SK-N-SH (cell line): ENCODE measurements around the gene RPL28. TPM values are rescaled to one million over a fixed set of nuclear protein-coding genes. Genes with fewer than 3 reads are reported as not detected.
A peak's percentile ranks its signal among the peaks of the same experiment; 100 is the strongest.

ENCODE experiments used
- CTCF ChIA-PET: fragments of 300-600, 350-600 bp; formaldehyde crosslinking; extraction: SDS; loops from one replicate; lab custom pipeline; 2021; lab: Yijun Ruan, JAX
- POLR2A ChIA-PET: fragments of 350-600 bp; sonication (Branson Sonifier 250); formaldehyde crosslinking; extraction: SDS; loops from one replicate; lab custom pipeline; 2020; ENCODE audit warnings: antibody characterized with exemption, inconsistent platforms; lab: Yijun Ruan, JAX
- DNase-seq: peaks from one replicate; pipeline ENCODE4 v3.0.0; 2012
- H2AFZ ChIP-seq: fragments of 200-600 bp; sonication (generic); 2 replicates; pipeline ENCODE4 v1.8.1; 2016; ENCODE audit warnings: antibody characterized with exemption, mild to moderate bottlenecking, low read depth
- H3F3A ChIP-seq: fragments of 200-600 bp; sonication (generic); replicated peaks from 2 replicates; pipeline ENCODE3; 2016; ENCODE audit warnings: antibody characterized with exemption, mild to moderate bottlenecking; ENCODE audit not compliant: insufficient read depth
- H3K27ac ChIP-seq, 2 experiments: fragments of 200-500 bp in 1 of 2; fragments of 200-600 bp in 1 of 2; sonication (Bioruptor generic) in 1 of 2; sonication (generic), shearing (Covaris generic) in 1 of 2; 2 replicates each; pipeline versions ENCODE4 v1.5.1 to v1.6.1; 2014 to 2016; ENCODE audit warnings: low read depth in 2 of 2, inconsistent platforms in 1 of 2, low read length in 1 of 2, mild to moderate bottlenecking in 1 of 2, mixed read lengths in 1 of 2
- H3K27me3 ChIP-seq: fragments of 200-600 bp; sonication (generic), shearing (Covaris generic); 2 replicates; pipeline ENCODE4 v1.6.1; 2016; ENCODE audit warnings: mixed run types; ENCODE audit not compliant: insufficient read depth
- H3K36me3 ChIP-seq, 2 experiments: fragments of 200-500 bp in 1 of 2; fragments of 200-600 bp in 1 of 2; sonication (Bioruptor generic) in 1 of 2; sonication (generic) in 1 of 2; replicated peaks in 1 of 2; 2 replicates each; pipeline versions ENCODE3 to v1.5.1; 2014 to 2016; ENCODE audit warnings: low read length in 1 of 2, mild to moderate bottlenecking in 1 of 2; ENCODE audit not compliant: insufficient read depth in 2 of 2, control insufficient read depth in 1 of 2
- H3K4me1 ChIP-seq, 2 experiments: fragments of 200-500 bp in 1 of 2; fragments of 200-600 bp in 1 of 2; sonication (Bioruptor generic) in 1 of 2; sonication (generic), shearing (Covaris generic) in 1 of 2; 2 replicates each; pipeline versions ENCODE4 v1.5.1 to v1.6.1; 2014 to 2016; ENCODE audit warnings: low read depth in 1 of 2, low read length in 1 of 2, mixed run types in 1 of 2; ENCODE audit not compliant: insufficient read depth in 2 of 2, control insufficient read depth in 1 of 2
- H3K4me2 ChIP-seq: fragments of 200-600 bp; sonication (generic), shearing (Covaris generic); 2 replicates; pipeline ENCODE4 v1.6.1; 2017; ENCODE audit warnings: mixed run types
- H3K4me3 ChIP-seq, 2 experiments: fragments of 200-500 bp in 1 of 2; fragments of 200-600 bp in 1 of 2; sonication (Bioruptor generic) in 1 of 2; sonication (generic), shearing (Covaris generic) in 1 of 2; 2 replicates each; pipeline versions ENCODE4 v1.5.1 to v1.8.1; 2014 to 2016; ENCODE audit warnings: low read depth in 2 of 2, inconsistent platforms in 1 of 2, low read length in 1 of 2, mild to moderate bottlenecking in 1 of 2, mixed read lengths in 1 of 2, moderate library complexity in 1 of 2
- H3K79me2 ChIP-seq: fragments of 200-600 bp; sonication (generic); 2 replicates; pipeline ENCODE4 v1.8.1; 2017; ENCODE audit warnings: mild to moderate bottlenecking; ENCODE audit not compliant: insufficient read depth
- H3K9ac ChIP-seq: fragments of 200-600 bp; sonication (generic); 2 replicates; pipeline ENCODE4 v1.6.1; 2017; ENCODE audit warnings: mixed run types
- H3K9me2 ChIP-seq: fragments of 200-600 bp; sonication (generic); 2 replicates; pipeline ENCODE4 v1.6.1; 2017; ENCODE audit warnings: mixed run types
- H3K9me3 ChIP-seq: fragments of 200-600 bp; sonication (generic); 2 replicates; pipeline ENCODE4 v1.6.1; 2017; ENCODE audit warnings: mixed run types, mild to moderate bottlenecking, moderate library complexity
- H4K20me1 ChIP-seq: fragments of 200-600 bp; sonication (generic); 2 replicates; pipeline ENCODE4 v1.6.1; 2017; ENCODE audit warnings: mild to moderate bottlenecking, mixed run types; ENCODE audit not compliant: insufficient read depth
- CHD2 ChIP-seq: fragments of 150-350 bp; IDR thresholded peaks from 2 replicates; pipeline ENCODE4 v1.6.1; 2018; ENCODE audit warnings: low read length; ENCODE audit not compliant: partially characterized antibody
- EP300 ChIP-seq, 2 experiments: IDR thresholded peaks; 2 replicates each; pipeline versions ENCODE4 v1.4.0 to v1.6.1; 2012; ENCODE audit warnings: borderline replicate concordance in 1 of 2, low read depth in 1 of 2, low read length in 1 of 2
- EZH2phosphoT487 ChIP-seq: fragments of 200-600 bp; sonication (generic); IDR thresholded peaks from 2 replicates; pipeline ENCODE4 v1.6.1; 2017; ENCODE audit warnings: low read depth, mixed run types, mild to moderate bottlenecking, antibody characterized with exemption, moderate library complexity, borderline replicate concordance
- FOSL2 ChIP-seq: IDR thresholded peaks from 2 replicates; pipeline ENCODE4 v1.4.0; 2012; ENCODE audit warnings: low read depth, mild to moderate bottlenecking, moderate library complexity, borderline replicate concordance
- FOXM1 ChIP-seq: IDR thresholded peaks from 2 replicates; pipeline ENCODE4 v1.4.0; 2012; ENCODE audit warnings: low read depth, mild to moderate bottlenecking
- GABPA ChIP-seq: IDR thresholded peaks from 2 replicates; pipeline ENCODE4 v1.4.0; 2012; ENCODE audit warnings: low read depth, mild to moderate bottlenecking
- GATA2 ChIP-seq: sonication (generic); formaldehyde crosslinking; IDR thresholded peaks from 2 replicates; pipeline ENCODE4 v1.5.0; 2020; ENCODE audit warnings: mild to moderate bottlenecking, missing genetic modification reagents
- IRF3 ChIP-seq: fragments of 150-350 bp; IDR thresholded peaks from 2 replicates; pipeline ENCODE4 v1.6.1; 2016; ENCODE audit warnings: mild to moderate bottlenecking, low read depth, low read length
- JUND ChIP-seq: IDR thresholded peaks from 2 replicates; pipeline ENCODE4 v1.4.0; 2012
- NFIC ChIP-seq: IDR thresholded peaks from 2 replicates; pipeline ENCODE4 v1.4.0; 2012; ENCODE audit warnings: borderline replicate concordance
- SIN3A ChIP-seq: IDR thresholded peaks from 2 replicates; pipeline ENCODE4 v1.6.1; 2012; ENCODE audit warnings: low read depth, mild to moderate bottlenecking, low read length, moderate library complexity, borderline replicate concordance
- SMC3 ChIP-seq: IDR thresholded peaks from 2 replicates; pipeline ENCODE4 v1.6.1; 2012; ENCODE audit warnings: low read depth, low read length, improper control_type of control experiment
- TCF12 ChIP-seq: IDR thresholded peaks from 2 replicates; pipeline ENCODE4 v1.4.0; 2012
- TEAD4 ChIP-seq: IDR thresholded peaks from 2 replicates; pipeline ENCODE4 v1.4.0; 2012; ENCODE audit warnings: mild to moderate bottlenecking, borderline replicate concordance; ENCODE audit not compliant: insufficient read depth
- YY1 ChIP-seq: IDR thresholded peaks from 2 replicates; pipeline ENCODE4 v1.4.0; 2012; ENCODE audit warnings: low read depth, mild to moderate bottlenecking
- WGBS: methylation state at CpG from one replicate; pipeline ENCODE4 v1.1.6; 2017; ENCODE audit warnings: low lambda C conversion rate; 5-methylcytosine and 5-hydroxymethylcytosine counted together
- polyA plus RNA-seq, 3 experiments: library from polyadenylated mRNA; depleted of rRNA; stranded (reverse); fragments of >200 nt; gene quantifications; 2 replicates each; pipeline ENCODE4 v1.2.3, GENCODE V29; 2012
- TF ChIP-seq, protein P1 (sequence below): IDR thresholded peaks from 2 replicates; pipeline ENCODE4 v1.4.0; 2012; ENCODE audit warnings: low read depth, borderline replicate concordance

Gene RPL28
- polyA plus RNA-seq, 1 of the 3 experiments (the other 2 are of a cell fraction): 2,368 TPM

GRCh38 chr19:55387736-55388497, 2.2 kb downstream of the RPL28 start:
- WGBS: 62% methylated on average over 14 of the region's 24 CpGs

DNA sequence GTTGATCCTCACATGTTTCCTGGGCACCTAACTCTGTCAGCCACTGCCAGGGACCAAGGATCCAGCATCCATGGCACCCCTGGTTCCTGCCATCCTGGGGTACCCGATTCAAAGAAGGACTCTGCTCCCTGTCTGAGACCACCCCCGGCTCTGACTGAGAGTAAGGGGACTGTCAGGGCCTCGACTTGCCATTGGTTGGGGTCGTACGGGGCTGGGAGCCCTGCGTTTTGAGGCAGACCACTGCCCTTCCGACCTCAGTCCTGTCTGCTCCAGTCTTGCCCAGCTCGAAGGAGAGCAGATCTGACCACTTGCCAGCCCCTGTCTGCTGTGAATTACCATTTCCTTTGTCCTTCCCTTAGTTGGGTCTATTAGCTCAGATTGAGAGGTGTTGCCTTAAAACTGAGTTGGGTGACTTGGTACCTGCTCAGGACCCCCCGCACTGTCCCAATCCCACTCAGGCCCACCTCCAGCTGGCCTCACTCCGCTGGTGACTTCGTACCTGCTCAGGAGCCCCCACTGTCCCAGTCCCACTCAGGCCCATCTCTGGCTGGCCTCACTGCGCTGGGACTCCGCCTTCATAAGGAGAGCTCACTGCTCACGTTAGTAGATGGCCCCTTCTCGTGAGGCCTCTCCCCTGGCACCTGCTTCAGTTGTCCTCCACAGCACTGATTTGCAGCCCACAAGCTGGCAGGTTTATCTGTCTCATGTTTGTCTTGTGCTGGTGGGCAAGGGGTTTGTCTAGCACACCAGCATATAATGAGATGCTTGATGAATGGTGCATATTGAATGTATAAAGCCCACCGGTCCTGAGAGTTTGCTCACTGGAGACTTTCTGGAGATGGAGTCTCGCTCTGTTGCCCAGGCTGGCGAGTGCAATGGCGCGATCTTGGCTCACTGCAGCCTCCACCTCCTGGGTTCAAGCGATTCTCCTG, 3.9 kb downstream of the RPL28 start:
- peak overlapping the region; percentile 100 for H3K4me2 ChIP-seq
- H3K27ac ChIP-seq: peak overlapping the region in 1 of 2 experiments; percentile 30; a peak in 1 of 4 replicates
- H3K9ac ChIP-seq: no peak overlapping the region
- H3K9me3 ChIP-seq: no peaks in the 10 kb centered on the region
- ChIA-PET POLR2A (interaction anchor here (0.5 to 4.5 kb wide), 4 partner anchors 10 to 162 kb away, joined by 3 to 33 read pairs (median 6); partner anchors contain the start of gene UBE2S), CTCF (interaction anchor here (1.1 to 5.3 kb wide), 7 partner anchors 10 to 248 kb away, joined by 3 to 22 read pairs (median 5); no protein-coding TSS in a partner anchor)
- H3K9me2 ChIP-seq: no peaks in the 10 kb centered on the region
- peaks cover 43 to 45% of the 10 kb centered on the region in 2 experiments for H3K36me3 ChIP-seq
- peaks cover 40% of the 10 kb centered on the region for H3F3A ChIP-seq
- H3K79me2 ChIP-seq: peaks cover 48% of the 10 kb centered on the region
- WGBS: 86% methylated on average over 15 of the region's 21 CpGs
- no peak for DNase-seq
- peaks cover 23 to 47% of the 10 kb centered on the region in 2 experiments; a peak in 3 of 4 replicates for H3K4me1 ChIP-seq
- H4K20me1 ChIP-seq: peaks cover 65% of the 10 kb centered on the region
- TF ChIP-seq, protein P1, sequence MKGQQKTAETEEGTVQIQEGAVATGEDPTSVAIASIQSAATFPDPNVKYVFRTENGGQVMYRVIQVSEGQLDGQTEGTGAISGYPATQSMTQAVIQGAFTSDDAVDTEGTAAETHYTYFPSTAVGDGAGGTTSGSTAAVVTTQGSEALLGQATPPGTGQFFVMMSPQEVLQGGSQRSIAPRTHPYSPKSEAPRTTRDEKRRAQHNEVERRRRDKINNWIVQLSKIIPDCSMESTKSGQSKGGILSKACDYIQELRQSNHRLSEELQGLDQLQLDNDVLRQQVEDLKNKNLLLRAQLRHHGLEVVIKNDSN: no peak
- TF ChIP-seq EP300 (IDR thresholded peaks at IDR 0.05; ENCODE audit: borderline replicate concordance in 1 of 2, low read depth in 1 of 2, low read length in 1 of 2) (no peak), JUND (no peak), YY1 (no peak), TEAD4 (no peak), IRF3 (no peak), FOSL2 (no peak), GABPA (no peak), TCF12 (no peak), NFIC (no peak), EZH2phosphoT487 (no peak), SMC3 (no peak), SIN3A (no peak), CHD2 (no peak), FOXM1 (no peak), GATA2 (CRISPR knock-in tag) (no peak)
- no peak overlapping the region for H2AFZ ChIP-seq
- no peak overlapping the region; a peak in 1 of 4 replicates for H3K4me3 ChIP-seq
- no peaks in the 10 kb centered on the region for H3K27me3 ChIP-seq

More at GRCh38 chr19:55387736-55388497, 2.2 kb downstream of the RPL28 start:
- no peaks in the 10 kb centered on the region for H3K27me3 ChIP-seq
- POLR2A ChIA-PET: interaction anchor here (1.0 to 1.3 kb wide), 2 partner anchors 12 to 20 kb away, joined by 3 read pairs; no protein-coding TSS in a partner anchor
- no peak overlapping the region for H2AFZ ChIP-seq
- no peak for TF ChIP-seq GATA2 (CRISPR knock-in tag)
- TF ChIP-seq IRF3: no peak
- H3K4me2 ChIP-seq: peak overlapping the region; percentile 100
- peaks cover 48% of the 10 kb centered on the region for H3K79me2 ChIP-seq
- peak overlapping the region; percentile 86 to 97 for H3K4me3 ChIP-seq
- peaks cover 43 to 45% of the 10 kb centered on the region in 2 experiments for H3K36me3 ChIP-seq
- peaks cover 39% of the 10 kb centered on the region for H3F3A ChIP-seq
- H3K9me3 ChIP-seq: no peaks in the 10 kb centered on the region
- no peak for DNase-seq
- peaks cover 25 to 56% of the 10 kb centered on the region in 2 experiments; a peak in 3 of 4 replicates for H3K4me1 ChIP-seq
- CTCF ChIA-PET: interaction anchor here (1.2 to 5.3 kb wide), 5 partner anchors 12 to 246 kb away, joined by 3 to 22 read pairs (median 8); partner anchors contain the start of gene ZNF865
- H3K27ac ChIP-seq: no peak overlapping the region; a peak in 1 of 4 replicates
- H3K9me2 ChIP-seq: no peaks in the 10 kb centered on the region
- peak overlapping the region; percentile 97 for H3K9ac ChIP-seq
- peaks cover 65% of the 10 kb centered on the region for H4K20me1 ChIP-seq
